Endothelial cell of umbilical vein (primary cell): ENCODE data around the gene PRLHR. TPM values are rescaled to one million over a fixed set of nuclear protein-coding genes. Genes with fewer than 3 reads are reported as not detected.

Experiments used
- BruUV-seq: library from RNA; stranded (reverse); fragments of 400-500 nt; replicated peaks from 2 replicates; lab custom pipeline; 2021; lab: Mats Ljungman, UMichigan
- CTCF ChIA-PET: fragments of 300-600, 350-600 bp; sonication (Branson Sonifier 250); formaldehyde crosslinking; loops from one replicate; lab custom pipeline; 2021; ENCODE audit warnings: antibody characterized with exemption, inconsistent platforms; lab: Charles Lee
- POLR2A ChIA-PET: fragments of 300-600, 350-600 bp; sonication (Branson Sonifier 250); formaldehyde crosslinking; loops from one replicate; lab custom pipeline; 2021; ENCODE audit warnings: antibody characterized with exemption, inconsistent platforms; lab: Charles Lee
- DNase-seq: peaks from one replicate; pipeline ENCODE4 v3.0.0-alpha.2; 2011; ENCODE audit warnings: low read depth, low spot score
- FAIRE-seq: peaks from 2 replicates; lab custom pipeline; 2011; peaks lifted over from hg19 to GRCh38; lab: Jason Lieb, UNC
- H2AFZ ChIP-seq: 2 replicates; pipeline ENCODE4 v1.6.0; 2012; ENCODE audit warnings: low read depth, low read length, control low read depth, inconsistent platforms
- H3K27ac ChIP-seq: 2 replicates; pipeline ENCODE4 v1.5.1; 2011; ENCODE audit warnings: low read depth, mild to moderate bottlenecking, control low read depth, low read length, moderate library complexity; ENCODE audit not compliant: insufficient read depth
- H3K27me3 ChIP-seq, 2 experiments: 2 replicates each; pipeline versions ENCODE4 v1.6.0 to v1.6.1; 2011; ENCODE audit warnings: low read length in 2 of 2, mixed read lengths in 1 of 2; ENCODE audit not compliant: control insufficient read depth in 2 of 2, insufficient read depth in 2 of 2
- H3K36me3 ChIP-seq, 2 experiments: 2 replicates in 1 of 2; 3 replicates in 1 of 2; pipeline ENCODE4 v1.5.1; 2011; ENCODE audit warnings: low read length in 2 of 2, mild to moderate bottlenecking in 1 of 2, moderate library complexity in 1 of 2; ENCODE audit not compliant: control insufficient read depth in 2 of 2, insufficient read depth in 2 of 2; ENCODE audit errors: extremely low read depth in 1 of 2
- H3K4me1 ChIP-seq: 3 replicates; pipeline ENCODE4 v1.5.1; 2011; ENCODE audit warnings: mild to moderate bottlenecking, low read length; ENCODE audit not compliant: control insufficient read depth, insufficient read depth; ENCODE audit errors: extremely low read depth
- H3K4me2 ChIP-seq: 2 replicates; pipeline ENCODE4 v1.6.1; 2011; ENCODE audit warnings: low read length, control low read depth, mixed read lengths; ENCODE audit not compliant: insufficient read depth
- H3K4me3 ChIP-seq, 3 experiments: fragments of 200-600 bp in 1 of 3; sonication (generic), shearing (Covaris generic) in 1 of 3; replicated peaks in 1 of 3; 2 replicates each; pipeline ENCODE4 v1.5.1; 2011 to 2016; ENCODE audit warnings: control low read depth in 3 of 3, low read length in 3 of 3, mild to moderate bottlenecking in 2 of 3, inconsistent platforms in 1 of 3, low read depth in 1 of 3, moderate library complexity in 1 of 3; ENCODE audit not compliant: insufficient read depth in 1 of 3
- H3K79me2 ChIP-seq: 2 replicates; pipeline ENCODE4 v1.6.0; 2012; ENCODE audit warnings: low read length, inconsistent platforms; ENCODE audit not compliant: control insufficient read depth, insufficient read depth
- H3K9ac ChIP-seq: replicated peaks from 2 replicates; pipeline ENCODE3; 2011; ENCODE audit warnings: low read length, control low read depth; ENCODE audit not compliant: insufficient read depth; ENCODE audit errors: extremely low read depth
- H3K9me1 ChIP-seq: replicated peaks from 3 replicates; pipeline ENCODE4 v1.6.0; 2011; ENCODE audit warnings: mild to moderate bottlenecking, low read length; ENCODE audit not compliant: control insufficient read depth, insufficient read depth; ENCODE audit errors: extremely low read depth
- H3K9me3 ChIP-seq: replicated peaks from 2 replicates; pipeline ENCODE4 v1.5.1; 2012; ENCODE audit warnings: low read length, inconsistent platforms; ENCODE audit not compliant: control insufficient read depth, insufficient read depth
- H4K20me1 ChIP-seq: replicated peaks from 2 replicates; pipeline ENCODE3; 2011; ENCODE audit warnings: mild to moderate bottlenecking, low read length; ENCODE audit not compliant: control insufficient read depth, insufficient read depth; ENCODE audit errors: extremely low read depth
- FOS ChIP-seq: IDR thresholded peaks from 2 replicates; pipeline ENCODE4 v1.6.1; 2011; ENCODE audit warnings: mild to moderate bottlenecking, low read length, moderate library complexity, borderline replicate concordance; ENCODE audit not compliant: insufficient read depth
- GATA2 ChIP-seq: IDR thresholded peaks from 2 replicates; pipeline ENCODE4 v1.7.0; 2011; ENCODE audit warnings: low read depth, mild to moderate bottlenecking, moderate library complexity, mixed read lengths, low read length; ENCODE audit not compliant: insufficient read length, insufficient read depth
- JUN ChIP-seq: IDR thresholded peaks from 2 replicates; pipeline ENCODE4 v1.6.1; 2011; ENCODE audit warnings: borderline replicate concordance, low read depth; ENCODE audit not compliant: insufficient read length, insufficient read depth
- POLR2A ChIP-seq: IDR thresholded peaks from 2 replicates; pipeline ENCODE4 v1.6.1; 2012; ENCODE audit warnings: low read depth, mild to moderate bottlenecking, control low read depth, low read length
- dilution Hi-C: fragments of 300-500 bp; cut with MboI; formaldehyde crosslinking; loops from one replicate; pipeline ENCODE4 v1.15.0; 2019; ENCODE audit warnings: low sequenced_read_pairs; ENCODE audit not compliant: extremely low pct_ligation_motif_present
- intact Hi-C: fragments of 100-400 bp; cut with micrococcal nuclease; formaldehyde crosslinking; loops from one replicate; pipeline ENCODE4 v1.10.0; 2022
- polyA plus RNA-seq, 4 experiments: library from polyadenylated mRNA; depleted of rRNA in 3 of 4; stranded (reverse) in 3 of 4; unstranded in 1 of 4; fragments of >200 nt; gene quantifications; 2 replicates each; pipeline versions ENCODE4 v1.2.1 to v1.2.3, GENCODE V29; 2011 to 2012; ENCODE audit warnings: missing spikeins in 1 of 4
- total RNA-seq: library from RNA; stranded (reverse); gene quantifications from 2 replicates; pipeline ENCODE4 v1.2.3, GENCODE V29; 2021
- TF ChIP-seq, protein P1 (sequence below): IDR thresholded peaks from 2 replicates; pipeline ENCODE4 v1.6.1; 2011; ENCODE audit not compliant: insufficient read depth, insufficient read length
- TF ChIP-seq, protein P2 (sequence below), 2 donors: IDR thresholded peaks; 1 replicate in 1 of 2; 2 replicates in 1 of 2; pipeline ENCODE4 v1.5.1; 2011; ENCODE audit warnings: low read length in 2 of 2, mild to moderate bottlenecking in 2 of 2, moderate library complexity in 2 of 2, control low read depth in 1 of 2, inconsistent platforms in 1 of 2, low read depth in 1 of 2; ENCODE audit not compliant: insufficient read depth in 1 of 2; ENCODE audit errors: extremely low read depth in 1 of 2

The PRLHR gene
- total and polyA plus RNA-seq, 2 donors (not counting 3 experiments of a cell fraction or from before 2014, with no cell fraction given): not detected

DNA sequence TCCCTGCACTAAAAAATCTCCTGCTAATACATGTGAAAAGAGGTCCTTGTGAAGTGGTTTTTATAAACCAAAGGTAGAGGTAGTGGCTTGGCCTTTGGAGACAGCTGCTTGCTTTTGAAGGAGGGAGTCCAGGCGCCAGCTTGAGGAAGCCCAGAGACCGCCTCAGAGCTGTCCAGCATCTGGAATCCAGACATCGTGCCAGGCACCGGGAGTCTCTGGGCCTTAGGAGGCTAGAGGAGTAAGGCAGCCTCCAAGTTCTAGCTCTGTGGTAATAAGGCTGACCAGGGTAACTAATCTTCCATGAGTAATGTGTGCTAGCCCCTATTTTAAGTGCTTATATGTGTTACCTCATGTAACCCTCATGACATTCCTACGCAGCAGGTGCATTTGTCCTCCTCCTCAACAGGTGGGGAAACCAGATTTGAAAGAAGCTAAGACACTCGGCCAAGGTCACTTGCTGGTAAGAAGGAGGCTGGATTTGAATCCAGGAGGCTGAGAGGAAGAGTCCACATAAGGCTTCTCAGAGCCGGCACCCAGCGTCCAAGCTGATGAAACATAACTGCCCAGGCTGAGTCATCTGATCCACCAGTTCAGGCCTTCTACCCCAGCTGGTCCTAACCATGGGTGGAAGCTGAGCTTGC lies 26.1 kb downstream of the PRLHR start:
- peaks cover 0 to 7% of the 10 kb centered on the region in 2 experiments for H3K27me3 ChIP-seq
- intact Hi-C loops (loop anchor here (2.0 kb wide), 1 partner anchor 459 kb away; the partner anchor contains the start of gene NANOS1), dilution Hi-C loops (no loop called here)
- H2AFZ ChIP-seq: no peak overlapping the region
- H3K9ac ChIP-seq: no peak overlapping the region
- no peak for DNase-seq
- CTCF ChIA-PET: interaction anchor here (1.0 to 8.3 kb wide), 26 partner anchors 9 to 476 kb away, joined by 3 to 168 read pairs (median 5); partner anchors contain the start of gene CACUL1
- no TSS peak for BruUV-seq
- H3K4me1 ChIP-seq: no peaks in the 10 kb centered on the region
- no peaks in the 10 kb centered on the region for H3K9me3 ChIP-seq
- FAIRE-seq: no peak
- no peaks in the 10 kb centered on the region for H3K9me1 ChIP-seq
- no peak overlapping the region for H3K4me2 ChIP-seq
- no peak for TF ChIP-seq GATA2
- TF ChIP-seq JUN: no peak
- TF ChIP-seq, protein P1, sequence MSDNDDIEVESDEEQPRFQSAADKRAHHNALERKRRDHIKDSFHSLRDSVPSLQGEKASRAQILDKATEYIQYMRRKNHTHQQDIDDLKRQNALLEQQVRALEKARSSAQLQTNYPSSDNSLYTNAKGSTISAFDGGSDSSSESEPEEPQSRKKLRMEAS: no peak
- TF ChIP-seq, protein P2, sequence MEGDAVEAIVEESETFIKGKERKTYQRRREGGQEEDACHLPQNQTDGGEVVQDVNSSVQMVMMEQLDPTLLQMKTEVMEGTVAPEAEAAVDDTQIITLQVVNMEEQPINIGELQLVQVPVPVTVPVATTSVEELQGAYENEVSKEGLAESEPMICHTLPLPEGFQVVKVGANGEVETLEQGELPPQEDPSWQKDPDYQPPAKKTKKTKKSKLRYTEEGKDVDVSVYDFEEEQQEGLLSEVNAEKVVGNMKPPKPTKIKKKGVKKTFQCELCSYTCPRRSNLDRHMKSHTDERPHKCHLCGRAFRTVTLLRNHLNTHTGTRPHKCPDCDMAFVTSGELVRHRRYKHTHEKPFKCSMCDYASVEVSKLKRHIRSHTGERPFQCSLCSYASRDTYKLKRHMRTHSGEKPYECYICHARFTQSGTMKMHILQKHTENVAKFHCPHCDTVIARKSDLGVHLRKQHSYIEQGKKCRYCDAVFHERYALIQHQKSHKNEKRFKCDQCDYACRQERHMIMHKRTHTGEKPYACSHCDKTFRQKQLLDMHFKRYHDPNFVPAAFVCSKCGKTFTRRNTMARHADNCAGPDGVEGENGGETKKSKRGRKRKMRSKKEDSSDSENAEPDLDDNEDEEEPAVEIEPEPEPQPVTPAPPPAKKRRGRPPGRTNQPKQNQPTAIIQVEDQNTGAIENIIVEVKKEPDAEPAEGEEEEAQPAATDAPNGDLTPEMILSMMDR (IDR thresholded peaks at IDR 0.05; ENCODE audit: extremely low read depth in 1 of 2, insufficient read depth in 1 of 2, low read depth in 1 of 2, low read length in 2 of 2): no peak
- no peak for TF ChIP-seq POLR2A
- TF ChIP-seq FOS: no peak
- POLR2A ChIA-PET: interaction anchor here (1.2 kb wide), 1 partner anchor 152 kb away, joined by 3 read pairs; no protein-coding TSS in a partner anchor
- no peak overlapping the region for H3K4me3 ChIP-seq
- H3K27ac ChIP-seq: no peak overlapping the region
- no peaks in the 10 kb centered on the region for H3K36me3 ChIP-seq
- no peaks in the 10 kb centered on the region for H3K79me2 ChIP-seq
- no peaks in the 10 kb centered on the region for H4K20me1 ChIP-seq
